Adrenal gland (tissue), 12 donors: Measurements from ENCODE around the gene BRF1. TPM values are rescaled to one million over a fixed set of nuclear protein-coding genes. Genes with fewer than 3 reads are reported as not detected.
"Not testable (repeated sequence)": the region's sequence is repeated elsewhere in the genome, so short reads cannot be mapped to it uniquely, and the experiment has no call there.

Experiments used
- DNase-seq, 7 donors: peaks; one replicate each; pipeline ENCODE4 v3.0.0-alpha.2; 2019 to 2020
- H3K27ac ChIP-seq, 5 donors: fragments of 200-600 bp; sonication (generic) in 4 of 5; 1 replicate in 3 of 5; 2 replicates in 2 of 5; pipeline versions ENCODE4 v1.5.1 to v1.8.0; 2016 to 2020; ENCODE audit warnings: mild to moderate bottlenecking in 1 of 5
- H3K27me3 ChIP-seq: fragments of 200-600 bp; 2 replicates; pipeline ENCODE4 v1.8.0; 2021
- H3K36me3 ChIP-seq, 2 donors: fragments of 200-600 bp; replicated peaks in 1 of 2; 1 replicate in 1 of 2; 2 replicates in 1 of 2; pipeline versions ENCODE4 v1.5.1 to v1.8.0; 2018 to 2022
- H3K4me1 ChIP-seq, 2 donors: fragments of 200-600 bp; replicated peaks in 1 of 2; 1 replicate in 1 of 2; 2 replicates in 1 of 2; pipeline versions ENCODE4 v1.5.1 to v1.8.0; 2018 to 2021
- H3K4me3 ChIP-seq, 4 donors: fragments of 200-600 bp; sonication (generic) in 3 of 4; one replicate each; pipeline ENCODE4 v1.5.1; 2016 to 2018
- H3K9me3 ChIP-seq, 3 donors: fragments of 200-600 bp; sonication (generic) in 1 of 3; replicated peaks in 1 of 3; 1 replicate in 2 of 3; 2 replicates in 1 of 3; pipeline versions ENCODE4 v1.5.1 to v1.8.0; 2016 to 2021
- POLR2A ChIP-seq, 2 donors: fragments of 450-650 bp; IDR thresholded peaks; one replicate each; pipeline ENCODE4 v1.6.1; 2017; ENCODE audit warnings: antibody characterized with exemption in 2 of 2, mild to moderate bottlenecking in 2 of 2, moderate library complexity in 1 of 2
- WGBS, 4 donors: extraction: QIAGEN DNeasy Blood & Tissue Kit in 2 of 4; methylation state at CpG; one replicate each; pipeline versions ENCODE4 v1.1.5 to v1.1.7; 2013 to 2017; 5-methylcytosine and 5-hydroxymethylcytosine counted together
- intact Hi-C, 2 donors: fragments of 100-400 bp; cut with DNase I; formaldehyde crosslinking; loops; one replicate each; pipeline versions ENCODE4 v1.14.1 to v1.15.0; 2022 to 2023
- polyA plus RNA-seq, 3 donors: library from polyadenylated mRNA; stranded (reverse); fragments of 200-250 nt in 2 of 3; fragments of 350-450 nt in 1 of 3; fragmentation: Illumina TruSeq in 1 of 3; extraction: RNeasy Lipid Tissue Mini Kit (QIAGEN cat#74804) in 1 of 3; gene quantifications; one replicate each; pipeline ENCODE4 v1.2.3, GENCODE V29; 2013 to 2014
- total RNA-seq, 9 donors: library from RNA; depleted of rRNA in 4 of 9; stranded (reverse); fragments of >200 nt in 4 of 9; fragments of 120-200 nt in 1 of 9; fragmentation: NEBNext Ultra II Directional in 1 of 9; extraction: Animal tissue kit (Norgen Biotek cat#: 25700) in 1 of 9; gene quantifications; one replicate each; pipeline versions ENCODE4 v1.1.0 to v1.2.4, GENCODE V29; 2013 to 2023
- TF ChIP-seq, protein P1 (sequence below), 6 experiments: fragments of 450-650 bp in 4 of 6; fragments of 200-600 bp in 2 of 6; sonication (generic) in 1 of 6; IDR thresholded peaks; 1 replicate in 5 of 6; 2 replicates in 1 of 6; pipeline versions ENCODE4 v1.5.1 to v1.8.0; 2016 to 2021; ENCODE audit warnings: antibody characterized with exemption in 6 of 6, mild to moderate bottlenecking in 2 of 6, moderate library complexity in 1 of 6
- donor health status: healthy with polysubstance abuse.
- donor health status: Bipolar disorder and iron deficiency.
- donor health status: DM: yes; HTN: yes; CAD: no.
- donor health status: DM: no; HTN: no; CAD: no.
- donor health status: DM: no; HTN: no; CAD: no.
- donor health status: DM: yes; HTN: yes; CAD: no.

Gene BRF1
- total and polyA plus RNA-seq, 12 donors: 14.0 to 96.9 (median 37.5) TPM

DNA sequence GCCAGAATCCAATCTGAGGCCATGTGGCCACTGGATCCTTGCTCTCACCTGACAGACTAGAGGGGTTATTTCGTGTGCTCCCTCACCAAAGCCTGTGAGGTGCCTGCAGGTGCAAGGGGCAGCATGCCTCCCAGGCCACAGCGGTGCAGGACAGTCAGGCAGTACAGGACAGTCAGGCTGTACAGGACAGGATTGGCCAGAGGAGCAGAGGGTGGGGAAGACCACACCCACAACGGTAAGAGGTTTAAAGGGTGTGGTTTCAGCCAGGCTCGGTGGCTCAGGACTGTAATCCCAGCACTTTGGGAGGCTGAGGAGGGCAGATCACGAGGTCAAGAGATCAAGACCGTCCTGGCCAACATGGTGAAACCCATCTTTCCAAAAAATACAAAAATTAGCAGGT is 3.1 kb upstream of the BRF1 start:
- no peaks in the 10 kb centered on the region for H3K9me3 ChIP-seq
- no peaks in the 10 kb centered on the region for H3K27me3 ChIP-seq
- 78 to 89% (median 86%) methylated on average over 4 to 6 of the region's 6 CpGs for WGBS, 4 donors
- peaks cover 5 to 15% of the 10 kb centered on the region in 2 donors for H3K4me1 ChIP-seq
- no peaks in the 10 kb centered on the region for H3K36me3 ChIP-seq
- H3K4me3 ChIP-seq: no peak overlapping the region
- intact Hi-C loops: no loop called here
- TF ChIP-seq, protein P1, sequence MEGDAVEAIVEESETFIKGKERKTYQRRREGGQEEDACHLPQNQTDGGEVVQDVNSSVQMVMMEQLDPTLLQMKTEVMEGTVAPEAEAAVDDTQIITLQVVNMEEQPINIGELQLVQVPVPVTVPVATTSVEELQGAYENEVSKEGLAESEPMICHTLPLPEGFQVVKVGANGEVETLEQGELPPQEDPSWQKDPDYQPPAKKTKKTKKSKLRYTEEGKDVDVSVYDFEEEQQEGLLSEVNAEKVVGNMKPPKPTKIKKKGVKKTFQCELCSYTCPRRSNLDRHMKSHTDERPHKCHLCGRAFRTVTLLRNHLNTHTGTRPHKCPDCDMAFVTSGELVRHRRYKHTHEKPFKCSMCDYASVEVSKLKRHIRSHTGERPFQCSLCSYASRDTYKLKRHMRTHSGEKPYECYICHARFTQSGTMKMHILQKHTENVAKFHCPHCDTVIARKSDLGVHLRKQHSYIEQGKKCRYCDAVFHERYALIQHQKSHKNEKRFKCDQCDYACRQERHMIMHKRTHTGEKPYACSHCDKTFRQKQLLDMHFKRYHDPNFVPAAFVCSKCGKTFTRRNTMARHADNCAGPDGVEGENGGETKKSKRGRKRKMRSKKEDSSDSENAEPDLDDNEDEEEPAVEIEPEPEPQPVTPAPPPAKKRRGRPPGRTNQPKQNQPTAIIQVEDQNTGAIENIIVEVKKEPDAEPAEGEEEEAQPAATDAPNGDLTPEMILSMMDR (IDR thresholded peaks at IDR 0.05): no peak
- TF ChIP-seq POLR2A (IDR thresholded peaks at IDR 0.05): no peak
- DNase-seq: no peak
- no peak overlapping the region for H3K27ac ChIP-seq

DNA sequence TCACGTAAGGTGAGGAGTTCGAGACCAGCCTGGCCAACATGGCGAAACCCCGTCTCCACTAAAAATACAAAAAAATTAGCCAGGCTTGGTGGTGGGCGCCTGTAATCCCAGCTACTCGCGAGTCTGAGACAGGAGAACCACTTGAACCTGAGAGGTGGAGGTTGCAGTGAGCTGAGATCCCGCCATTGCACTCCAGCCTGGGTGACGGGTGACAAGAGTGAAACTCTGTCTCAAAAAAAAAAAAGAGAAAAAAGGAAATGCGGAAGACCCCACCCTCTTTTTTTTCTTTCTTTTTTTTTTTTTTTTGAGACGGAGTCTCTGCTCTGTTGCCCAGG is 1.1 kb upstream of the BRF1 start:
- H3K27me3 ChIP-seq, H3K9me3 ChIP-seq, intact Hi-C loops, H3K36me3 ChIP-seq, DNase-seq: not testable (repeated sequence)
- 71 to 78% (median 72%) methylated on average over 9 to 11 of the region's 11 CpGs for WGBS, 4 donors
- Histone ChIP-seq H3K27ac (peak overlapping the region in 1 of 5 donors; percentile 97), H3K4me3 (peak overlapping the region in 1 of 4 donors; percentile 92), H3K4me1 (peaks cover 5 to 15% of the 10 kb centered on the region in 2 donors)

DNA sequence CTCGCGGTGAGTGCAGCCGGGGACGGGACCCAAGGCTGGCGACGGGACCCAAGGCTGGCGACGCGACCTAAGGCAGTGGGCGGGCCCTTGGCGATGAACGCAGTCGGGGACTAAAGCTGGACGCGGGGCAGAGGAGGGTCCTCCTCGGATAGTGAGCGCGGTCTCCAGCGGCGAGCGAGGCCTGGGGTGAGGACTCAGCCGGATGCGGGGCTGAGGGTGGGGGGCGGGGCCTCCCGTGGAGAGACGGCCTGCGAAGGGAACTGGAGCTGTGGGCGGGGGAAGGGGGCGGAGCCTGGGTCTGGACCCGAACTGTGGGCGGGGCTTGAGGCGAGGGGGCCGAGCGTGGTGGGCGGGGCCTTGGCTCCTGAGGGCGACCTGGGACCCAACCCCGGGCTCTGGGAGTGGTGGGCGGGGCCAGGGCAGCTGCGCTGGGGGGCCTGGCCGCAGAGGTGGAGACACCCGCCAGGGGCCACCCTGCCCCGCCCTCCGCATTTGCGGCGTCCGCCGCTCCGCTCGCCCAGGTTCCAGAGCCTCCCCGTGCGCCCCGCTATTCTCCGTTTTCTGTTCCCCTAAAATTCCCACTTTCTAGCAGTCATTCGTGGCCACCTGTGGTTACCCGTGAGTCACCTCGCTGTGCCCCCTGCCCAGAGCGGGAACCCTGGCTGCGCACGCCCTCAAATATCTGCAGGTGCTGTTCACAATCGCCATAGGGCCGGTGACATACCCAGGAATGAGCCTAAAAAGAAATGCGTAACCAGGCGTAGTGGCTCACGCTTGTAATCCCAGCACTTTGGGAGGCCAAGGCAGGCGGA is 508 bp upstream of the BRF1 start:
- WGBS, 4 donors: 4 to 20% (median 11%) methylated on average over 4 to 65 of the region's 65 CpGs
- intact Hi-C loops: no loop called here
- H3K4me3 ChIP-seq: peak overlapping the region; percentile 19 to 92 (median 71)
- H3K9me3 ChIP-seq: no peaks in the 10 kb centered on the region
- H3K27me3 ChIP-seq: no peaks in the 10 kb centered on the region
- peak; percentile 97 to 100 (median 99) for DNase-seq
- peak in 1 of 2 donors; percentile 65 for TF ChIP-seq POLR2A (IDR thresholded peaks at IDR 0.05)
- TF ChIP-seq, protein P1 (IDR thresholded peaks at IDR 0.05): peak in 1 of 6 experiments; percentile 11
- H3K4me1 ChIP-seq: peaks cover 5 to 15% of the 10 kb centered on the region in 2 donors
- peak overlapping the region; percentile 73 to 97 (median 96) for H3K27ac ChIP-seq
- H3K36me3 ChIP-seq: no peaks in the 10 kb centered on the region

DNA sequence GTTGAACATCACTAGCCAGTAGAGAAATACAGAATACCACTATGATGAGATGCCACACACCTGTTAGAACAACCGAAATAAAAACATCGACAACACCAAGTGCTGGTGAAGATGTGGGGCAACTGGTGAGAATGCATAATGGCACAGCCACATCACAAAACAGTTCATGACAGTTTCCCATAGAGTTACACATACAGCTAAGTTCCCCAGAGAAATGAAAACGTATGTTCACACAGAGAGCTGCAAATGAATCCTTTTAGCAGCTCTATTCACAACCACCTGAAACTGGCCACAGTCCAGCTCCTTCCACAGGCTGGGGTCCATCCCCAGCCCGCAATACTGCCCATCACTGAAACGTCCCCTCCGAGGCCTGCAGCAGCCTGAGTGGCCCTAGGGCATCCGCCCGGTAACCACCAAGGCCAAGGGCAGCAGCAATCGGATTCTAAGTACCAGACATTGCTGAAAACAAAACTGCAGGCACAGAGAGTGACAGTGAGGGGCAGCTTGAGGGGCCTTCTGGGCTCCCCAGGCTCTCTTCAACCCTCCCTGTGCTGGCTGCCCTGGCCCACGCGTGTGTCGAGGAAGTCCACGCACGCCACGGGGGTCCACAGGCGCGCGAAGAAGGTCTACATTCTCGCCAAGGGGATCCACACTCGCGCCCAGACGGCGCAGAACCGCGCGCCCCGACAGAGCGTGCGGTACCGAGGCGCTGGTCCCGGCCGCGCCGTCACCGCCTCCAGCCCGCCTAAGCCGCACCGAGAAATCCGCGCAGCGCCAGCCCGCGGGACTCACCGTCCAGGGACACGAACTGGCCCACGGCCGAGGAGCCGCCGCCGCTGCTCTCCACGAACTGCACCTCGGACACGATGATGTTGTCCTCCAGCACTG is 903 bp downstream of the BRF1 start:
- peak overlapping the region; percentile 19 to 92 (median 71) for H3K4me3 ChIP-seq
- H3K27me3 ChIP-seq: no peaks in the 10 kb centered on the region
- H3K4me1 ChIP-seq: peaks cover 5 to 15% of the 10 kb centered on the region in 2 donors
- TF ChIP-seq, protein P1 (IDR thresholded peaks at IDR 0.05): no peak
- TF ChIP-seq POLR2A (IDR thresholded peaks at IDR 0.05): no peak
- no peaks in the 10 kb centered on the region for H3K9me3 ChIP-seq
- WGBS, 4 donors: 5 to 23% (median 8%) methylated on average over 9 to 54 of the region's 54 CpGs
- H3K27ac ChIP-seq: peak overlapping the region; percentile 17 to 97 (median 96)
- H3K36me3 ChIP-seq: no peaks in the 10 kb centered on the region
- intact Hi-C loops: no loop called here
- peak in 6 of 7 donors; percentile 40 to 70 (median 60) for DNase-seq

DNA sequence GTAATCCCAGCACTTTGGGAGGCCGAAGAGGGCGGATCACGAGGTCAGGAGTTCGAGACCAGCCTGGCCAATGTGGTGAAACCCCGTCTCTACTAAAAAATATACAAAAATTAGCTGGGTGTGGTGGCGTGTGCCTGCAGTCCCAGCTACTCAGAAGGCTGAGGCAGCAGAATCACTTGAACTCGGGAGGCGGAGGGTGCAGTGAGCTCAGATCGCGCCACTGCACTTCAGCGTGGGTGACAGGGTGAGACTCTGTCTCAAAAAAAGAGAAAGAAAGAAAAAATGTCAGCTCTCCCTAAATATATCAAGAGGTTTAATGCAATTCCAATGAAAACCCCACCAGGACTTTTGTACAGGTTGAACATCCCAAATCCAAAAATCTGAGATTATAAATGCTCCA is 3.5 kb downstream of the BRF1 start:
- H3K27ac ChIP-seq, H3K9me3 ChIP-seq, DNase-seq, H3K4me3 ChIP-seq, intact Hi-C loops, H3K27me3 ChIP-seq, H3K36me3 ChIP-seq: not testable (repeated sequence)
- peaks cover 14 to 39% of the 10 kb centered on the region in 2 donors for H3K4me1 ChIP-seq
- whole genome bisulfite sequencing, 4 donors: 96 to 98% (median 97%) methylated on average over 11 of the region's 11 CpGs
